Left hindlimb (tissue), 1 donor: ENCODE measurements around the gene ANOS1.

Source experiments
- DNase-seq: peaks from one replicate; pipeline ENCODE4 v3.0.0-alpha.2; 2018

Gene ANOS1

DNA sequence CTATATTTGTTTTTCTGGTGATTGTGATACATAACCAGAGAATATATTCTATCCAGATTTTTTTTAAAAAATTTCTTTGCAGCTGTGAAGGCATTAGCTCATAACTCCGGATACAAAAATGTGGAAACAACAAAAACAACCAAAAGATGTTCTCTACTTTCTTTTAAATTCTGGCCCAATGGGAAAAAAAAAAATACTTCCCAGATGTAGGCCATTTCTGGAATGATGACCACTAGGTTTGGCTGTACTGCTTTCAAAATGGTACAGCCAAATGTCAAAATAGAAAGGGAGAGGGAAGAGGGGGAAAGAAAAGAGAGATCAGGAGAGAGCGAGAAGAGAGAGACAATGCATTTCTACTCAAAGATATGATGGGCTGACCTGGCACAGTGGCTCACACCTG, 14.6 kb downstream of the ANOS1 start:
- no peak for DNase-seq

DNA sequence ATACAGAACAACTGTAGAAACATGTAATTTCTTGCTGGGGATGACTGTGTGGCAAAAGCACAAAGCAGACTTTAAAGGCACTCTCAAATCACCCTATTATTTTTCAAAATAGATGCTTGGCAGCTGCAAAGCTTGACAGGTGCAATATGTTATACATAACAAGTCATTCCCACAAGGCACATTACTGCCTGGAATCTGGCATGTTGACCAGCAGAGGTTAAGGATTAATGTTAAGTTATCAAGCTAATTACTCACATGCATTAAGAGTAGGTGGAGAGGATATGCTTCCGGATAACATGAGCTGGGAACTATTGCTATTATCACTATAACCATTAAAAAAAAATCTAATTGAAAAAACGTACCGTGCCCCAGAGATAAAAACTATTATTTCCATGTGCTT, 17.8 kb downstream of the ANOS1 start:
- DNase-seq: no peak

- DNase-seq: no peak
Measured at GRCh38 chrX:8711401-8711800, 20.5 kb downstream of the ANOS1 start.

- no peak for DNase-seq
Measured at GRCh38 chrX:8704184-8704583, 27.8 kb downstream of the ANOS1 start.

DNA sequence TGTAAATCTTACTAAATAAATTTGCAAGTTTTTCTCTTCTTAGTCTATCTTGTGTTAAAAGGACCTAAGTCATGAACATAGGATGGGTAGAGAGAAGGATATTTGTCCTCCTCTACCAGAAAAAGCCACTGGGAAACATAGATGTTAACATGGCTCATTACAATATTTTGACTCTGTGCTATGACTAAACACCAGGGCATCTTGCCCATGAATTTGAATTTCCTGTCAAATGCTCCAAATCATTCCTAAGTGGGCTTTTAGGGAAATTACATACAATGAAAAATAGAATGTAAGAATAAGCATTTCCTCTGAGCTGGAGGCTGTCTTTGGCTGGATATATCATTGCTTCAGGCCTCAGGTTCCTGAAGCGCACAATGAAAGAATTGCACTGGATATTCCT, 39.1 kb downstream of the ANOS1 start:
- DNase-seq: no peak

GRCh38 chrX:8689473-8689872, 42.5 kb downstream of the ANOS1 start:
- DNase-seq: no peak

DNA sequence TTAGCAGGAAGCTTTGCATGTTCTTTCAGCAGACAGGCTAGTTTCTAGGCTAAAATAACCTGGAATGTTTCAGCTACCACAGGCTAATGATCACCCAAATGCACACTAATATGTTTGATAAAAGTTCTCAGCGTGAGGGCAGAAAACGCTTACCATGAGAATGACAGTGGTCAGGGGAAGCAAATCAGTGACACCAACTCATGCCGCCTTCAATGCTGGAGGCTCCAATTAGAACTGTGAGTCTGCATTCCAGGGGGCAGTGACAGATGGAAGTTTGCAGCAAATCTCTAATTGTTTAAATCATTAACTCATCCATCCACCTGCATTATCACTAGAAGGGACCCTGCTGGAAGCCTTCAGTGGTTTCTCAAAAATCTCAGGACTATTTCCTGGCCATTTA, 43.2 kb downstream of the ANOS1 start:
- DNase-seq: no peak

- DNase-seq: no peak
Measured at GRCh38 chrX:8684201-8684965, 47.6 kb downstream of the ANOS1 start.

DNA sequence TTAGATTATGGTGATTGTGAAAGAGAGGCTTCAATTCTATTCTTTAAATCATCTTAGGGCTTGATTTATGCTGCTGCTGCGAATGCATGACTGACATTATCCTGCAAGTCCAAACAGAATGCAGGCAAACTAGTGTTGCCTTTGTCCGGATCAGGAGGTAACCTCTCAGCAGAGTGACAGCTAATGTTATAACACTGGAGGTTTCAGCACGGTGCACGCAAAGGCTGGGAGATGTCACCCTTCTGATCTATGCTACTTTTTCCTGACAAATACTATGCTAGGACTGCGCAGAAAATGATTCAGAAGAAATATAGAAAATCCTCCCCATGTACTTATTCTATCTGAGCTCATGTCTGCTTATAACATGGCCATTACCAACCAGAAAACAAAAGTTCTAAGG, 48.2 kb downstream of the ANOS1 start:
- no peak for DNase-seq

DNA sequence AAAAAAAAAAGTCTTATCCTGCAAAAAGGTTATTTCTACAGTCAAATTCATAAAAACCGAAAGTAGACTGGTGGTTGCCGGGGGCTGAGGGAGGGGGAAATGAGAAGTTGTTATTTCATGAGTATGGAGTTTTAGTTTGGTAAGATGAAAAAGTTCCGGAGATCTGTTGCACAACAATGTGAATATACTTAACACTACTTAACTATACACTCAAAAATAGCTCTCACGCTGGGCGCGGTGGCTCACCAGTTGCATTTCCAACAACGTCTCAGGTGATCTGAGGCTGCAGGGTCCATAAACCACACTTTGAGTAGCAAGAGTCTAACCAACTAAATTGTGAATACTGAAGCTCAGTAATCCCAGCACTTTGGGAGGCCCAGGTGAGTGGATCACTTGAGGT, 52.4 kb downstream of the ANOS1 start:
- DNase-seq: no peak

DNA sequence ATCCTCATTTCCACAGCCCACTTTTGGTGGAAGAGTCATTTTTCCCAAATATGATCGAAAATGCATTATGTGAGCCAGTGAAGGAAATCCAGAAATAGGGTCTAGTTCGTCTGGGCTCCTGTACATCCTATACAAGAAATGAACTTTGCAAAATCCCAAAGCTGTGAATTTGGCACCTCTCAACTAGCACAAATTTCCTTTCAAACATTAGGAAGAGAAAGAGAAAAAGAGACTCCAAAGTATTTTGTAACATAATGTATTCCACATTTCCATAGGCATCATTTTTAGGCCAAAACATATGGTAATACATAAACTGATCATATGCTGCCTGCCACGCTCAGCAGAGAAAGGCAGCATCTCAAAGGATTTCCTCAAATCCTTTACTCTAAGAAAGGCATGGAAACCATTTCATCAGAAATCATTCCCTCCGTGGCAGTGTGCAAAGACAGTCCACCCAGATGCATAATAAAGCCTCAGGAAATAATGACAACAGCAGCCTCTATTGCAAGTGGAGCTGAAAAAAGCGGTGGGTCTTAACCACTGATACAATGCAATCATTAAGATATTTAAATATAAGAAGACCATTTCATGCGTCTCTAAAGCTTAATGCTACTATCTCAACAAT, 56.8 kb downstream of the ANOS1 start:
- peak; percentile 29 for DNase-seq

- DNase-seq: peak; percentile 41
Measured at GRCh38 chrX:8673201-8673600, 58.7 kb downstream of the ANOS1 start.

DNA sequence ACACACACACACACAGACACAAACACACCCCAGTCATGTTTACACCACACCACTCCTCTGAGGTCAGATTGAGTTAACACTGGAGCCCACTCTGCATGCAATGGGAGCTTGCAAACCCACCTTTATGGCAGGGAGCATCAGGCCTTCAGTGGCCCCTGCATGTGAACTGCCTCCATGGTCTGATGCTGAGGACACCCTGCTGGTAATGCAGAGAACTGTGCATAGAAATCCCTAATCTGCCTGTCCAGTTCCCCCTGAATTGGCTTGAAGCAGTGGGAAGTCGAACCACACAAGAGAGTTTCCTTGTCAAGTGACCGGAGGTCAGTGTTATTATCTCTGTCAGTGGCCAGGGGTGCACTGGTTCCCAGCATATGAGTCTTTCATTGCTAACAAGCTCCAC, 59.8 kb downstream of the ANOS1 start:
- DNase-seq: no peak

- DNase-seq: no peak
Measured at GRCh38 chrX:8668813-8669212, 63.1 kb downstream of the ANOS1 start.

- DNase-seq: no peak
Measured at GRCh38 chrX:8663325-8663724, 68.6 kb downstream of the ANOS1 start.

DNA sequence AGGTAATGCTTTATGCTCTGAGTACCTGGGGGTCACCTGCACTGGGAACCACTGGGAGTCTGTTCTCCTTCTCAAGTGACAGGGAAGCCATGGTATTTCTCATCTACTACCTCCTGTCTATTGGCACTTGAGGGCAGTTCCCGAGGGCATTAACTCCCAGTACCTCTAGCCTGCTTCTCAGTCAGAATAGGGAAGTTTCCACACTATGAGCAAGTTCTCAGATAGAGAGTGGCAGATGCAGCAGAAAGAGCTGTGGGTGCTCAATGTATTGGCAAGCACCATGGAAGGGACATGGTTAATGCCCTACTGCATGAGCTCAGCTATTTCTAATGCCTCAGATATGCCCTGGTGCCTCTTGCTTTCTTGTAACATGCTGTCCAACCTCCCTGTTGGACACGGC, 74.1 kb downstream of the ANOS1 start:
- no peak for DNase-seq

DNA sequence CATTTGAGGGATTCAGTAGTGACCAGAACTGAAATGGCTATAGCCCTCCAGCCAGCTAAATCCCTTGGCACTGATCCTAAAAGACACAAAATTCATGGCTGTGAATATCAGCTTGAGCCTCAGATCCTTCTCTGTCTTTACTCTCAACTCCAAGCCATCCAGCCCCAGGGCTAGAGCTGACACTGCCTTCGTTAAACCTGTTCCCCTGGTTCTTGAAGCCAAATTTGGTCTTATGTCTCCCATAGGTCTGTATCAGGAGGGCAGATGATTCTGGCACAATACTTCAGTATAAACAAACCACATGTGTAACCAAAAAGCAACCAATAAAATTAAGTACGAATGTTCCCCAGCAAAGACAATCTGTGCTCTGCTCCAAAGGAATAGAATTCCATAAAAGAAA, 78.0 kb downstream of the ANOS1 start:
- no peak for DNase-seq

- no peak for DNase-seq
Measured at GRCh38 chrX:8649969-8650368, 82.0 kb downstream of the ANOS1 start.

- no peak for DNase-seq
Measured at GRCh38 chrX:8647176-8647575, 84.8 kb downstream of the ANOS1 start.

DNA sequence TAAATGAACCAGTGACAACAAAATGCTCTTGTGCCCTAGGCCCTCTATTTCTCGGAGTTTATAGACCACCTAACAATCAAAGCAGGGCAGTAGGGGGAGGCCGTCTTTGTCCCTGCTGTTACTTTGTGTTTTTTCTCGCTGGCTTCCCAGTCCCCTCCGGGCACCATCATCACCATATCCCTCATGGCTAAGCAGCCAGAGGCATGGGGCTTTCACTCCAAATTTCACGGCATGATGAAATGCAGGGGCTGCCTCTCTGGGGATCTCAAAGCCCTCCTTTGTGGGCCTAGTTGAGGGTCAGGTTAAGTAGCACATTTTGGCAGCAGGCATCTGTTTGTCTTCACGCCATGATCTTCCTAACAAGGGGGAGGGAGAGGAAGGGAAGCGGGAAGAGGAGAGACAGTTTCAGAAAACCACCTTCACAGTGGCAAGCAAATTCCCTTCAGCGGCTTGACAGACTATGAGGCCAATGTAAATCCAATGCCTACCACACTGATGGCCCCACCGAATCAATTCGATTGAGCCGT, 91.9 kb downstream of the ANOS1 start:
- no peak for DNase-seq

DNA sequence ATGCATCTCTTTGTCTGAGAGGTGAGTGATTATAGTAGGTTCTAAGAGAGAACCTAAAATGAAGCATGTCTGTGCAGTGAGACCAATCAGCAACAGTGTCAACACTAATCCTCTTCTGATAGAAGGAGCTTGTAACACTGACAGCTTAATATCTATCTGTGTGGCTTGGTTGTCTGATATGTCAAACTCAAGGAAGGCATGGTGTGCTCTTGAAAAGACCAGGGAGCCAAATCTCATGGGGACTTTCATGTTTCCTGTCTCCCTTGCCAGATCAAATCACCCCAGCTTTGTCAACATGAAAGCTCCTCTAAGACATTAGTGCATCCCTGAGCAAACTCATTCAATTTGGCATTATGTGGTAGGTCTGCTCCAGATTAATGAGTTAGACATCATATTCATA, 95.4 kb downstream of the ANOS1 start:
- DNase-seq: no peak

GRCh38 chrX:8635812-8636211, 96.1 kb downstream of the ANOS1 start:
- DNase-seq: no peak

DNA sequence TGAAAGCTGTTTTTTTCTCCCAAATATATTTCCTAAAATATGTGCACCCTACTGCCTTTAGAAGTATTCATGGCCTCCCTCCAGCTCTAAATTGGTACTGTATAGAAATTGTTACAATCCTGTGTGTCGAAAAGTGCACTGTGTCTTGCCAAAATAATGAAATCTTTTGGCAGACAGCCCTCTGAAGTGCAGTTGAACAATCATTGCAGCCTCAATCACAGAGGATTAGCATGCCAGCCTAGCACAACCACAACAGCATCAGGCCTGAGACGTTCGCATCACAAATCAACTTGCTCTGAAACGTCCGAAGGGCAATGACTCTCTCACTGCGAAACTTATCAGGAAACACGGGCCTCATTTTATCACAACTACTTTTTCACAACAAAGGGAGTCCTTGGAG, 99.0 kb downstream of the ANOS1 start:
- no peak for DNase-seq

DNA sequence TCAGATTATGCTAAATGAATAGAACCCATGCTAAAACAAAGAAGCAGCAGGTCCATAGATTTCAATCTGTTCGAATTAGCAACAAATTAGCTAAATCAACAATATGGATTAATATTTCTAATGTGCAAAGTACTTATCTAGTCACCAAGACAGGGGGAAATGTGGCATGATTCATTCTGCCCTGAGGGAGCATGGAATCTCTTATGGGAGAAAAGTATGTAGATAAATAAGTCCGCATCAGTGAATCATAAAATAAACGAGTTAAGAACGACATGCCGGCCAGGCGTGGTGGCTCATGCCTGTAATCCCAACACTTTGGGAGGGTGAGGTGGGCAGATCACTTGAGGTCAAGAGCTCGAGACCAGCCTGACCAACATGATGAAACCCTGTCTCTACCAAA, 102.1 kb downstream of the ANOS1 start:
- no peak for DNase-seq

- DNase-seq: no peak
Measured at GRCh38 chrX:8627796-8628195, 104.1 kb downstream of the ANOS1 start.
